HCT116 (cell line): ENCODE data around the gene FRK. TPM values are rescaled to one million over a fixed set of nuclear protein-coding genes. Genes with fewer than 3 reads are reported as not detected.
A peak's percentile ranks its signal among the peaks of the same experiment; 100 is the strongest.

Source experiments
- ATAC-seq: fragments of 200-7000 bp; cut with Tn5 transposase; 2 replicates; pipeline ENCODE4 v1.9.1; 2020; ENCODE audit warnings: mild to moderate bottlenecking, moderate library complexity
- BruUV-seq: library from RNA; stranded (reverse); fragments of 400-500 nt; replicated peaks from 2 replicates; lab custom pipeline; 2021; lab: Mats Ljungman, UMichigan
- CTCF ChIA-PET: fragments of 300-600 bp; sonication (Branson Sonifier 250); formaldehyde crosslinking; loops from one replicate; lab custom pipeline; 2021; ENCODE audit warnings: antibody characterized with exemption; lab: Charles Lee
- POLR2A ChIA-PET: fragments of 300-600, 350-600 bp; sonication (Branson Sonifier 250); formaldehyde crosslinking; loops from one replicate; lab custom pipeline; 2021; ENCODE audit warnings: antibody characterized with exemption; lab: Charles Lee
- RAD21 ChIA-PET, 2 experiments: fragments of 300-600 bp; sonication (Branson Sonifier 250); formaldehyde crosslinking; loops; one replicate each; lab custom pipeline; 2023; ENCODE audit warnings: low total read pairs in 2 of 2; ENCODE audit not compliant: uncharacterized antibody in 2 of 2, unreplicated experiment in 2 of 2, low non-redundant PET in 1 of 2; lab: Charles Lee
- DNase-seq: peaks from one replicate; pipeline ENCODE4 v3.0.0-alpha.2; 2010; ENCODE audit warnings: low read depth, low spot score
- H2AFZ ChIP-seq: fragments of 200-600 bp; shearing (Covaris generic), sonication (generic); 2 replicates; pipeline ENCODE4 v1.6.1; 2017; ENCODE audit warnings: low read depth, mixed run types, mixed read lengths, antibody characterized with exemption, low read length; ENCODE audit not compliant: poor library complexity, severe bottlenecking
- H3K27ac ChIP-seq: 2 replicates; pipeline ENCODE4 v1.5.1; 2012; ENCODE audit warnings: low read depth, low read length
- H3K27me3 ChIP-seq: fragments of 200-600 bp; sonication (generic); 2 replicates; pipeline ENCODE4 v1.6.1; 2016; ENCODE audit warnings: mixed run types, low read length, mixed read lengths; ENCODE audit not compliant: insufficient read depth
- H3K36me3 ChIP-seq, 2 experiments: fragments of 200-500 bp in 1 of 2; fragments of 200-600 bp in 1 of 2; sonication (Bioruptor generic) in 1 of 2; sonication (generic) in 1 of 2; 2 replicates each; pipeline versions ENCODE4 v1.5.1 to v1.6.1; 2014 to 2016; ENCODE audit warnings: low read length in 2 of 2, inconsistent platforms in 1 of 2, mixed read lengths in 1 of 2, mixed run types in 1 of 2; ENCODE audit not compliant: insufficient read depth in 2 of 2, control insufficient read depth in 1 of 2
- H3K4me1 ChIP-seq, 2 experiments: fragments of 200-600 bp in 1 of 2; sonication (generic) in 1 of 2; 2 replicates each; pipeline versions ENCODE4 v1.5.1 to v1.6.1; 2012 to 2017; ENCODE audit warnings: low read length in 2 of 2, inconsistent platforms in 1 of 2, mild to moderate bottlenecking in 1 of 2, mixed read lengths in 1 of 2, mixed run types in 1 of 2, moderate library complexity in 1 of 2; ENCODE audit not compliant: insufficient read depth in 2 of 2, control insufficient read depth in 1 of 2
- H3K4me2 ChIP-seq: fragments of 200-600 bp; sonication (generic); 2 replicates; pipeline ENCODE4 v1.6.1; 2017; ENCODE audit warnings: mixed run types, low read length, mixed read lengths
- H3K4me3 ChIP-seq, 2 experiments: fragments of 200-600 bp in 1 of 2; sonication (generic) in 1 of 2; replicated peaks in 1 of 2; 2 replicates each; pipeline ENCODE4 v1.5.1; 2011 to 2016; ENCODE audit warnings: low read length in 2 of 2, control low read depth in 1 of 2, low read depth in 1 of 2, mild to moderate bottlenecking in 1 of 2, mixed read lengths in 1 of 2, mixed run types in 1 of 2
- H3K79me2 ChIP-seq: fragments of 200-600 bp; sonication (generic); 2 replicates; pipeline ENCODE4 v1.6.1; 2017; ENCODE audit warnings: mild to moderate bottlenecking, mixed run types, low read length, moderate library complexity, mixed read lengths; ENCODE audit not compliant: insufficient read depth
- H3K9ac ChIP-seq: fragments of 200-600 bp; sonication (generic); 2 replicates; pipeline ENCODE4 v1.6.1; 2016; ENCODE audit warnings: low read length, mixed read lengths
- H3K9me2 ChIP-seq: fragments of 200-600 bp; sonication (generic), shearing (Covaris generic); 2 replicates; pipeline ENCODE4 v1.6.1; 2017; ENCODE audit warnings: mixed run types, mild to moderate bottlenecking, moderate library complexity; ENCODE audit not compliant: insufficient read depth
- H3K9me3 ChIP-seq, 2 experiments: fragments of 200-500 bp in 1 of 2; fragments of 200-600 bp in 1 of 2; sonication (Bioruptor generic) in 1 of 2; sonication (generic) in 1 of 2; 2 replicates each; pipeline ENCODE4 v1.6.1; 2014 to 2017; ENCODE audit warnings: low read length in 2 of 2, mixed read lengths in 2 of 2, inconsistent platforms in 1 of 2, low read depth in 1 of 2, mild to moderate bottlenecking in 1 of 2, mixed run types in 1 of 2, moderate library complexity in 1 of 2; ENCODE audit not compliant: control insufficient read depth in 1 of 2, insufficient read depth in 1 of 2
- H4K20me1 ChIP-seq: fragments of 200-600 bp; sonication (generic), shearing (Covaris generic); 2 replicates; pipeline ENCODE4 v1.6.1; 2017; ENCODE audit warnings: mixed run types, mild to moderate bottlenecking, moderate library complexity; ENCODE audit not compliant: insufficient read depth
- CEBPB ChIP-seq: IDR thresholded peaks from 2 replicates; pipeline ENCODE4 v1.6.1; 2012; ENCODE audit warnings: low read depth
- CTCF ChIP-seq, 3 experiments: fragments of 200-600 bp in 1 of 3; sonication (generic) in 1 of 3; IDR thresholded peaks in 2 of 3; conservative IDR thresholded peaks in 1 of 3; 2 replicates each; pipeline ENCODE4 v1.5.1; 2012 to 2017; ENCODE audit warnings: low read depth in 2 of 3, low read length in 2 of 3, antibody characterized with exemption in 1 of 3, borderline replicate concordance in 1 of 3, control low read depth in 1 of 3, mild to moderate bottlenecking in 1 of 3, mixed read lengths in 1 of 3, mixed run types in 1 of 3, moderate library complexity in 1 of 3; ENCODE audit not compliant: insufficient read depth in 1 of 3
- ELF1 ChIP-seq: IDR thresholded peaks from 2 replicates; pipeline ENCODE4 v1.6.1; 2012; ENCODE audit warnings: low read depth, borderline replicate concordance
- EZH2 ChIP-seq: fragments of 200-600 bp; sonication (generic); IDR thresholded peaks from 2 replicates; pipeline ENCODE4 v1.6.1; 2017; ENCODE audit warnings: antibody characterized with exemption, mixed run types
- JUND ChIP-seq: IDR thresholded peaks from 2 replicates; pipeline ENCODE4 v1.6.1; 2012
- SIN3A ChIP-seq: IDR thresholded peaks from 2 replicates; pipeline ENCODE4 v1.6.1; 2012; ENCODE audit warnings: low read depth
- SP1 ChIP-seq: IDR thresholded peaks from 2 replicates; pipeline ENCODE4 v1.6.1; 2012; ENCODE audit warnings: low read depth
- SRF ChIP-seq: IDR thresholded peaks from 2 replicates; pipeline ENCODE4 v1.6.1; 2012; ENCODE audit warnings: low read depth
- TCF7L2 ChIP-seq: IDR thresholded peaks from 2 replicates; pipeline ENCODE4 v1.7.0; 2011; ENCODE audit warnings: borderline replicate concordance, inconsistent platforms; ENCODE audit not compliant: insufficient read depth, insufficient read length; ENCODE audit errors: extremely low read depth
- YY1 ChIP-seq: IDR thresholded peaks from 2 replicates; pipeline ENCODE4 v1.6.1; 2011; ENCODE audit warnings: low read length, low read depth, moderate library complexity, mild to moderate bottlenecking; ENCODE audit not compliant: insufficient replicate concordance; ENCODE audit errors: extremely low read depth
- intact Hi-C: fragments of 100-400 bp; cut with micrococcal nuclease; formaldehyde crosslinking; loops from 2 replicates; pipeline ENCODE4 v1.10.0; 2022
- total RNA-seq: library from RNA; stranded (reverse); gene quantifications from one replicate; pipeline ENCODE4 v1.2.1, GENCODE V29; 2021; ENCODE audit not compliant: unreplicated experiment
- TF ChIP-seq, protein P1 (sequence below): IDR thresholded peaks from 2 replicates; pipeline ENCODE4 v1.6.1; 2012; ENCODE audit warnings: low read depth

Gene FRK
- total RNA-seq, 1 experiment from 2014 or later = 3.7 TPM

DNA sequence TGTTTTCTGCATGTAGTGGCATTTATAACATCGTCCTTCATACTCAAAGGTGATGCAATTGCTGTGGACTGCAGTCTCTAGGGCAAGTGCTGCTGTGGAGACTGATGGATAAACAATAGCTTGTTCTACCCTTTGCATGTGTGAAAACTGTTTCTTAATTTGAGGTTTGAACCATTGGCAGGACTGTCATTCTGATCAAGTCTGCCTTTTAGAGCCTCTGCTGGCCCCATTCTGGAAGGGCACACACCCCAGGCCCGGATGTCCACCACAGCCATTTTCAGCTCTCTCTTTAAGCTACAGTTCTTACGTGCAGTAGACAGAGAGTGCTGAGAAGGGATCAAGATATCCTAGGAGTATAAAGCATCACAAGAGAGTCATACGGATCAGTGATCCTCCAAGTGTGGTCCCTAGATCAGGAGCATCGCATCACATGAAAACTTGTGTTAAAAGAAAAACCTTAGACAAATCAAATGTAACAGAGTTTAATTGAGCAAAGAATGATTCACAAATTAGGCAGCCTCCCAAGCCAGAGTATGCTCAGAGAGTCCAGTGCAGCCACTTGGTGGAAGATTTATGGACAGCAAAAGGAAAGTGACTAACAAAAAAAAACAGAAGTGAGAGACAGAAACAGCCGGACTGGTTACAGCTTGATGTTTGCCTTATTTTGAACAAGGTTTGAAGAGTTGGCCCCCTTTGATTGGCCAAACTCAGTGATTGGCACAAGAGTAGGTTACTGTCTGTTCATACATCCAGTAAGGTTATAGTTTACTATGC lies 52.0 kb downstream of the FRK start:
- Histone ChIP-seq H3K27ac (no peak overlapping the region), H4K20me1 (no peaks in the 10 kb centered on the region), H3K36me3 (no peaks in the 10 kb centered on the region), H3K4me1 (peaks cover 16 to 30% of the 10 kb centered on the region in 2 experiments), H3K9me3 (no peaks in the 10 kb centered on the region), H3K9me2 (no peaks in the 10 kb centered on the region), H3K27me3 (no peaks in the 10 kb centered on the region), H3K79me2 (no peaks in the 10 kb centered on the region), H2AFZ (no peak overlapping the region), H3K9ac (no peak overlapping the region), H3K4me2 (no peak overlapping the region), H3K4me3 (no peak overlapping the region)
- ChIA-PET POLR2A (no interaction called here), CTCF (interaction anchor here (0.9 to 1.7 kb wide), 3 partner anchors 52 to 88 kb away, joined by 3 to 12 read pairs (median 4); partner anchors contain the start of gene FRK), RAD21 (interaction anchor here in 1 of 2 experiments (1.2 kb wide), 1 partner anchor 92 kb away, joined by 4 read pairs; the partner anchor contains the start of gene NT5DC1)
- DNase-seq (peak; percentile 6), ATAC-seq (no peak)
- no TSS peak for BruUV-seq
- intact Hi-C loops = no loop called here
- TF ChIP-seq JUND = 0 out of 2 replicates have a peak, but pooled peaks have one; percentile 15
- no peak for TF ChIP-seq SIN3A
- TF ChIP-seq SP1 = peak; percentile 18; the same call in 1 of the 2 replicates

GRCh38 chr6:116004841-116005815 lies 55.6 kb downstream of the FRK start:
- Histone ChIP-seq H3K9me3 (no peaks in the 10 kb centered on the region), H3K27ac (no peak overlapping the region), H3K4me1 (0 out of 4 replicates have a peak, but pooled peaks cover 0 to 3% of the 10 kb centered on the region in 2 experiments), H3K9me2 (no peaks in the 10 kb centered on the region), H3K9ac (no peak overlapping the region), H3K79me2 (no peaks in the 10 kb centered on the region), H3K4me2 (no peak overlapping the region), H2AFZ (no peak overlapping the region), H3K27me3 (no peaks in the 10 kb centered on the region), H4K20me1 (no peaks in the 10 kb centered on the region), H3K36me3 (no peaks in the 10 kb centered on the region), H3K4me3 (no peak overlapping the region)
- ATAC-seq (no peak), DNase-seq (no peak)
- ChIA-PET RAD21 (no interaction called here), CTCF (no interaction called here), POLR2A (no interaction called here)
- no TSS peak for BruUV-seq
- intact Hi-C loops = no loop called here
- TF ChIP-seq, protein P1, sequence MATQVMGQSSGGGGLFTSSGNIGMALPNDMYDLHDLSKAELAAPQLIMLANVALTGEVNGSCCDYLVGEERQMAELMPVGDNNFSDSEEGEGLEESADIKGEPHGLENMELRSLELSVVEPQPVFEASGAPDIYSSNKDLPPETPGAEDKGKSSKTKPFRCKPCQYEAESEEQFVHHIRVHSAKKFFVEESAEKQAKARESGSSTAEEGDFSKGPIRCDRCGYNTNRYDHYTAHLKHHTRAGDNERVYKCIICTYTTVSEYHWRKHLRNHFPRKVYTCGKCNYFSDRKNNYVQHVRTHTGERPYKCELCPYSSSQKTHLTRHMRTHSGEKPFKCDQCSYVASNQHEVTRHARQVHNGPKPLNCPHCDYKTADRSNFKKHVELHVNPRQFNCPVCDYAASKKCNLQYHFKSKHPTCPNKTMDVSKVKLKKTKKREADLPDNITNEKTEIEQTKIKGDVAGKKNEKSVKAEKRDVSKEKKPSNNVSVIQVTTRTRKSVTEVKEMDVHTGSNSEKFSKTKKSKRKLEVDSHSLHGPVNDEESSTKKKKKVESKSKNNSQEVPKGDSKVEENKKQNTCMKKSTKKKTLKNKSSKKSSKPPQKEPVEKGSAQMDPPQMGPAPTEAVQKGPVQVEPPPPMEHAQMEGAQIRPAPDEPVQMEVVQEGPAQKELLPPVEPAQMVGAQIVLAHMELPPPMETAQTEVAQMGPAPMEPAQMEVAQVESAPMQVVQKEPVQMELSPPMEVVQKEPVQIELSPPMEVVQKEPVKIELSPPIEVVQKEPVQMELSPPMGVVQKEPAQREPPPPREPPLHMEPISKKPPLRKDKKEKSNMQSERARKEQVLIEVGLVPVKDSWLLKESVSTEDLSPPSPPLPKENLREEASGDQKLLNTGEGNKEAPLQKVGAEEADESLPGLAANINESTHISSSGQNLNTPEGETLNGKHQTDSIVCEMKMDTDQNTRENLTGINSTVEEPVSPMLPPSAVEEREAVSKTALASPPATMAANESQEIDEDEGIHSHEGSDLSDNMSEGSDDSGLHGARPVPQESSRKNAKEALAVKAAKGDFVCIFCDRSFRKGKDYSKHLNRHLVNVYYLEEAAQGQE = no peak
- no peak for TF ChIP-seq EZH2
- TF ChIP-seq SRF = no peak
- TF ChIP-seq YY1 = no peak
- no peak for TF ChIP-seq ELF1
- TF ChIP-seq CEBPB = no peak
- TF ChIP-seq CTCF (IDR thresholded peaks at IDR 0.05 in 2 of 3, conservative IDR thresholded peaks at IDR 0.05 in 1 of 3; ENCODE audit: borderline replicate concordance in 1 of 3, insufficient read depth in 1 of 3, low read depth in 2 of 3, low read length in 2 of 3) = no peak
- TF ChIP-seq TCF7L2 = no peak
